CD4-positive, alpha-beta T cell (primary cell): ENCODE results near the gene FLT1. TPM values are rescaled to one million over a fixed set of nuclear protein-coding genes. Genes with fewer than 3 reads are reported as not detected.

Experiments
- ATAC-seq: fragments of 200-7000 bp; cut with Tn5 transposase; one replicate; pipeline ENCODE4 v1.10.0; 2022; ENCODE audit warnings: mild to moderate bottlenecking; ENCODE audit not compliant: poor library complexity
- CTCF ChIA-PET: fragments of 350-600 bp; sonication (Branson Sonifier 250); formaldehyde crosslinking; loops from one replicate; lab custom pipeline; 2021; ENCODE audit warnings: antibody characterized with exemption, inconsistent platforms; lab: Charles Lee
- POLR2A ChIA-PET: fragments of 350-600 bp; sonication (Branson Sonifier 250); formaldehyde crosslinking; loops from one replicate; lab custom pipeline; 2021; ENCODE audit warnings: antibody characterized with exemption, inconsistent platforms; lab: Charles Lee
- DNase-seq, 14 experiments: peaks; one replicate each; pipeline ENCODE4 v3.0.0-alpha.2; 2013 to 2020; ENCODE audit warnings: mixed read lengths in 2 of 14
- H3K27ac ChIP-seq, 2 donors: one replicate each; pipeline versions ENCODE4 v1.5.1 to v1.7.0; 2013; ENCODE audit warnings: low read length in 2 of 2, low read depth in 1 of 2, mild to moderate bottlenecking in 1 of 2
- H3K27me3 ChIP-seq, 2 experiments: 1 replicate in 1 of 2; 2 replicates in 1 of 2; pipeline versions ENCODE4 v1.6.1 to v1.7.0; 2013; ENCODE audit warnings: low read length in 2 of 2, control low read depth in 1 of 2, mild to moderate bottlenecking in 1 of 2, moderate library complexity in 1 of 2; ENCODE audit not compliant: insufficient read depth in 2 of 2, control insufficient read depth in 1 of 2
- H3K36me3 ChIP-seq: one replicate; pipeline ENCODE4 v1.6.1; 2013; ENCODE audit warnings: low read length, control low read depth; ENCODE audit not compliant: insufficient read depth
- H3K4me1 ChIP-seq: one replicate; pipeline ENCODE4 v1.6.1; 2013; ENCODE audit warnings: low read length, control low read depth; ENCODE audit not compliant: insufficient read depth
- H3K4me3 ChIP-seq: one replicate; pipeline ENCODE4 v1.5.1; 2013; ENCODE audit warnings: mild to moderate bottlenecking, low read length, moderate library complexity
- H3K9me3 ChIP-seq, 2 experiments: 1 replicate in 1 of 2; 2 replicates in 1 of 2; pipeline versions ENCODE4 v1.6.1 to v1.7.0; 2013; ENCODE audit warnings: low read length in 2 of 2, mild to moderate bottlenecking in 2 of 2, control low read depth in 1 of 2, moderate library complexity in 1 of 2; ENCODE audit not compliant: control insufficient read depth in 1 of 2, insufficient read depth in 1 of 2
- H3K27ac Mint-ChIP-seq: one replicate; pipeline ENCODE4 v1.8.0; 2020; ENCODE audit warnings: mixed read lengths
- H3K27me3 Mint-ChIP-seq: one replicate; pipeline ENCODE4 v1.8.0; 2021; ENCODE audit warnings: mixed read lengths
- H3K36me3 Mint-ChIP-seq: one replicate; pipeline ENCODE4 v1.8.0; 2021; ENCODE audit warnings: low read depth, mixed read lengths
- H3K4me1 Mint-ChIP-seq: one replicate; pipeline ENCODE4 v1.8.0; 2021; ENCODE audit warnings: low read depth, mixed read lengths
- H3K4me3 Mint-ChIP-seq: one replicate; pipeline ENCODE4 v1.8.0; 2020; ENCODE audit warnings: mild to moderate bottlenecking, mixed read lengths
- H3K9me3 Mint-ChIP-seq: one replicate; pipeline ENCODE4 v1.8.0; 2020; ENCODE audit warnings: mixed read lengths
- CTCF ChIP-seq: fragments of 200-600 bp; IDR thresholded peaks from one replicate; pipeline ENCODE4 v1.8.0; 2022; ENCODE audit warnings: antibody characterized with exemption, mild to moderate bottlenecking
- intact Hi-C, 2 experiments: fragments of 100-400 bp; cut with DNase I in 1 of 2; cut with micrococcal nuclease in 1 of 2; formaldehyde crosslinking; loops; one replicate each; pipeline versions ENCODE4 v1.15.1 to v1.9.0; 2023 to 2025; cut with DNase I, micrococcal nuclease
- total RNA-seq, 174 experiments: library from RNA in 2 of 174; stranded (reverse) in 2 of 174; gene quantifications; one replicate each; pipeline ENCODE4 v1.2.3 and lab custom pipeline; 2021 to 2026

The FLT1 gene
- total RNA-seq, 2 experiments from 2014 or later = 1.1 to 1.2 TPM

DNA sequence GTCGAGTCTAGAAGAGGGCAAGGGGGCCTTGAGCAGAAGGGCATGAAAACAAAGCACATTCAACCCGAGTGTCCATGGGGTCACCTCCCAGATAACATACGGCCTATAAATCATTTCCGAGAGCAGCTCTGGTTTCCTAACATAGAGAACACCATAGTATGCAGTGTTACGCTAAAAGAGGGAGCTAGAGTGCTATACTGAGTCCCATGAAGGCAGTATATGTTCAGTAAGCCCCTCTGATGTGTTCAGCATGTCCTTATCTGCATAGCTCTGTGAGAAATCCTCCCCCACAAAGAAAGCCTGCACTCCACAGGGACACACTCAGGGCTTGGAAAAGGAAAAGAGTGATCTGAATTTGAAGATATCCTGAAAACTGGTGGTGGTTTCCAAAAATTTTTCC is 175.4 kb downstream of the FLT1 start:
- Histone ChIP-seq H3K27ac (no peak overlapping the region), H3K36me3 (no peaks in the 10 kb centered on the region), H3K9me3 (no peaks in the 10 kb centered on the region), H3K4me3 (no peak overlapping the region), H3K4me1 (no peaks in the 10 kb centered on the region), H3K27me3 (no peaks in the 10 kb centered on the region)
- Mint-ChIP-seq H3K4me3 (no peak overlapping the region), H3K9me3 (no peaks in the 10 kb centered on the region), H3K36me3 (no peaks in the 10 kb centered on the region), H3K4me1 (no peaks in the 10 kb centered on the region), H3K27me3 (no peaks in the 10 kb centered on the region), H3K27ac (no peak overlapping the region)
- ChIA-PET POLR2A (no interaction called here), CTCF (no interaction called here)
- intact Hi-C loops = no loop called here
- no peak for TF ChIP-seq CTCF
- DNase-seq = no peak
- no peak for ATAC-seq

DNA sequence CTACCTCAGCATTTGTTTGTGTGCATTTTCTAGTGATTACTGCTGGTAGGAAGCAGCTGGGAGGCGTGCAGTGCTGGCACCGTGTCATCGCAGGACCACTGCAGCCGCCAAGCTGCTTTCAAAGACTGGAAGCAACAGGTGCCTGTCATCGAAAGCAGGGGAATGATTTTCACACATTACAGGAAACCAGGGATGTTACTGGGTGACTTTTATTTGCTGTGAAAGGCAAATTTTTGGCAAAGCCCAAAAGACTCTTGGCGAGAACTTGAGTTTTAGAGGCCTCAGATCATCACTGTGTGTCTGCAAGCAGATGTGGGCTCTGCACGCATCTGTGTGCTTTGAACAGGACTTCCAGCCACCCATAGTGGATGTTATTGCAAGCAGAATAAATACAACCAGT is 176.4 kb downstream of the FLT1 start:
- DNase-seq (no peak), ATAC-seq (no peak)
- H3K27me3 Mint-ChIP-seq = no peaks in the 10 kb centered on the region
- no peak overlapping the region for H3K4me3 ChIP-seq
- H3K9me3 ChIP-seq = no peaks in the 10 kb centered on the region
- H3K27me3 ChIP-seq = no peaks in the 10 kb centered on the region
- ChIA-PET CTCF (no interaction called here), POLR2A (no interaction called here)
- no peaks in the 10 kb centered on the region for H3K4me1 ChIP-seq
- TF ChIP-seq CTCF = no peak
- no peaks in the 10 kb centered on the region for H3K36me3 Mint-ChIP-seq
- H3K27ac ChIP-seq = no peak overlapping the region
- H3K4me3 Mint-ChIP-seq = no peak overlapping the region
- intact Hi-C loops = no loop called here
- no peaks in the 10 kb centered on the region for H3K9me3 Mint-ChIP-seq
- H3K27ac Mint-ChIP-seq = no peak overlapping the region
- no peaks in the 10 kb centered on the region for H3K4me1 Mint-ChIP-seq
- H3K36me3 ChIP-seq = no peaks in the 10 kb centered on the region

DNA sequence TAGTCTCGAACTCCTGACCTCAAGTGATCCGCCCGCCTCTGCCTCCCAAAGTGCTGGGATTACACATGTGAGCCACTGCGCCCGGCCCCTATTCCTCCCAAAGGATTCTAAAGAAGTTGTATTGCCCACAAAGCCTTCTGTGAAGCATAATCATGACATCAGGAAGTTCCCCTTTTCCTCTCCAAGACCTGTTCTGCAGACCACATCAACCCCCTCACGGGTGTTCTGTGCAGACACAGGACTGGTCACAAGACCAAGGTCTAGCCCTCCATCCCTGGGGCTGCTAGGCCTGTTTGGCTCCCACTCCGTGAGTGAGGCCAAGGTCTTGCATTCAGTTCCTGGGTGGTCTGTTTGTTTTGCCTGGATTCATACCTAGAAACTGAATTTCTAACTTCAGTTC is 178.1 kb downstream of the FLT1 start:
- Mint-ChIP-seq H3K9me3 (no peaks in the 10 kb centered on the region), H3K36me3 (no peaks in the 10 kb centered on the region), H3K27me3 (no peaks in the 10 kb centered on the region), H3K4me1 (no peaks in the 10 kb centered on the region), H3K27ac (no peak overlapping the region), H3K4me3 (no peak overlapping the region)
- ChIA-PET CTCF (no interaction called here), POLR2A (no interaction called here)
- DNase-seq = no peak
- no peak overlapping the region for H3K4me3 ChIP-seq
- intact Hi-C loops = no loop called here
- no peaks in the 10 kb centered on the region for H3K4me1 ChIP-seq
- no peak for ATAC-seq
- no peak overlapping the region for H3K27ac ChIP-seq
- no peaks in the 10 kb centered on the region for H3K36me3 ChIP-seq
- TF ChIP-seq CTCF = no peak
- H3K9me3 ChIP-seq = no peaks in the 10 kb centered on the region
- no peaks in the 10 kb centered on the region for H3K27me3 ChIP-seq
